ENCODE data around the gene COL8A1.

The COL8A1 gene

DNA sequence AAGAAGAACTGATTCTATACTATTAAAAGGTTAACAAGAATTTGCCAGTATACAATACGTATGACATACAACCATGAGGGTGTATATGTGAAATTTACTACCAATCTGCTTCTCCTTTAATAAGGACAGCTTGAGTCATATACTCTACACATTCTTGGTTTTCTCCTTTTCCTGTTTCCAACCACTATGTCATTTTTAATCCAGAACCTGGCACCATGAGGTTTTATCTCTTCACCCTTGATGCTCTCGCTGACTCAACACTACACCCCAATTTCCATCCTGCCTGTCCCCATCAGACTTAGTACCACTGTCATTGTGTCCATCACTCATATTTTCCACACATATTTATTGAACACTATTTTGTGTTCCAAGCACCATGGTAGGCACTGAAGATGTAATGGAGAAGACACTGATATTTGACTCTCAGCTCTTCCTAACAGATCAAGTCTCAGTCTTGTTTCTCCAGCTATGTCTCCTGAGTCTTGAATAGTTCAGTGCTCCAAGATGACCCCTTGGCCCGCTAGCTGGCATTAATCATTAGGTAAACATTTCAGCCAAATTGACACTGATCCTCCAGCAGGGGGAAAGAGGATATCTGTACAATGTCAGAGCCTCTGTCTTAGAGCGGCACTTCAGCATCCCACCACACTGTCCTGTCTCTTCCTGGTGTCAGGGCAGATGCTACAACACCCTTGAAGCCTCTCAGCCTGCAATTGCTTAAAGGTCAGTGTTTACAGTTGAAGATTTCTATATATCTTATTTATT lies 11.2 kb upstream of the COL8A1 start:
- no peak for TF ChIP-seq ZNF274 (IDR thresholded peaks at IDR 0.05; ENCODE audit: low read depth, low read length)
- H3K4me3 ChIP-seq (ENCODE audit: low read length): no peak overlapping the region

DNA sequence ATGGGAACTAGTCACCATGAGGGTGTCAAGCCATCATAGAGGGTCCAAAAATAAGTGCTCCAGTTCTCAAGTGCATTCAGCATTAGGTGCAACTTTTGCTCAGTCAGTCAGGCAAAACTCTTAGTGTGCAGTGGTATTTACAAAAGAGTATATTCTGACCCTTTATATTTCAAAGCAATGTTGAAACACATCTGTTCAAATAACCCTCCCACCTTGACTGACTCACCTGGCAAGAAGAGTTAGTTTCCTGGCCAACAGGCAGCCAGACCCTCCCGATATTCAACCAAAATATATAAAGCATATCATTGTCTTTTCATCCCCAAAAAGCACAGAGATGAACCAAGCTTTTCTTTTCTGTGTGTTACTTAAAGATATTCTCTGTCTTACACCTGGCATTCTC lies 7.6 kb upstream of the COL8A1 start:
- no peak overlapping the region for H3K4me3 ChIP-seq (ENCODE audit: low read length)
- TF ChIP-seq ZNF274 (IDR thresholded peaks at IDR 0.05; ENCODE audit: low read depth, low read length): no peak

DNA sequence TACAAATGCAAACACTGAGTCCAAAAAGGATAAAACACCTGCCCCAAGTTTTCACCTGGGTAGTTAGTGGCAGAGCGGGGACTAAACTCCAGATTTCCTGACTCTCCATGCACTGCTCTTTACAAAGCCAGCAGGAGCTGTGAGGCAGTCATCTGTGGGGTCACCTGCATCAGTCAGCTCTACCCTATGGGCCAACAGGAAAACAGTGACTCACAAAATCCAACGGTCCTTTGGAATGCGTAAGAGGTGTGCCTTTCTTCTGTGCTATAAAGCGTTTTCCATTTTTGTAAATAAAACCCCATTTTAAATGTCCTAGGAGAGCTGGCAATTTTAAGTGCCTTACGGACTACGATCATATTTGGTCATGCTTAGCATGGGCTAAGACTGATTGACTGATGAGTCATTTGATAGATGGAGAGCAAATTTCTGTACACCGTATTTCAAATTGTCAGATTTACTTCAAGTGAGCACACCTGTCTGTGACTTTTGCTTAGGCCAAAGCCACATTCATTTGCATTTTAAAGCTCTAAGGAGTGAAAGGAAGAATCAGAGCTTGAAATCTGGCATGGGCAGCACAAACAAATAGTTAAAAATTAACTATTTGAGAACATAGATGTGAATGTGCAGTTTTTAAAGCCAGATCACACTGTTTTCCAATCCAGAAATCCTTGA lies 4.4 kb upstream of the COL8A1 start:
- H3K4me3 ChIP-seq (ENCODE audit: low read length): no peak overlapping the region
- TF ChIP-seq ZNF274 (IDR thresholded peaks at IDR 0.05; ENCODE audit: low read depth, low read length): no peak

DNA sequence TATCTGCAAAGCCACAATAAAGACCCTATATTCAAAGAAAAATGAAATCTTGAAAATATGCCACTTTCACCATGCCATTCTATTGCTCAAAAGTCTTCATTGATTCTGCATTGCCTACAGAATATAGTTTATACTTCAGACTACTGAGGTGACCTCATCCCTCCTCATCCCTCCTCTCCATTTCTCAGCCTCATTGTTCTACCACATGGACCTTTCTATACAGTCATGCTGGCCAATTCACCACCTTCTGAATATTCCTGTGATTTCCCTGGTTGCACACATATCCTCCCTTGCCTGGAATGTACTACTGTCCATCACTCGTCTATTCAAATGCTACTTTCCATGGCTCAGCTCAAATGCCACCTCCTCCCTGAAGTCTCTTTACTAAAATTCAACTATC lies 3.5 kb upstream of the COL8A1 start:
- no peak for TF ChIP-seq ZNF274 (IDR thresholded peaks at IDR 0.05; ENCODE audit: low read depth, low read length)
- H3K4me3 ChIP-seq (ENCODE audit: low read length): no peak overlapping the region

DNA sequence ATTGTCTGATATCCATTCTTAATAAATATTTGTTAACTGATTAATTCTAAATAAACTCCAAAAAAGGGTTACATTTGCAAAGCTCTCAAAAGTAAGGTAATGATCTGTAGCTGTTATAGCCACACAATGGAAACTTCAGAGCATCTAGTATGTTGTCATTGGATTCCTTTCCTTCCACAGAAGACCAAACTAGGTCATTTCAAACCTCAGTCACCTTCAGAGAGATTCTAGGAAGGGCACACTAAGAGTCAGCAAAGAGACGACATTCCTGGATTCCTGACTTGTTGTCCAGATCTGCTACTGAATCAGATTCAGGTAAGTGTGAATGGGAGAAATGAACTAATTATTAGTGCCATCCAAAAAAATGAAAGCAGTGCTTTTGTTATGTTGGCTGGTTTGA lies 3.0 kb upstream of the COL8A1 start:
- H3K4me3 ChIP-seq (ENCODE audit: low read length): no peak overlapping the region
- TF ChIP-seq ZNF274 (IDR thresholded peaks at IDR 0.05; ENCODE audit: low read depth, low read length): no peak

DNA sequence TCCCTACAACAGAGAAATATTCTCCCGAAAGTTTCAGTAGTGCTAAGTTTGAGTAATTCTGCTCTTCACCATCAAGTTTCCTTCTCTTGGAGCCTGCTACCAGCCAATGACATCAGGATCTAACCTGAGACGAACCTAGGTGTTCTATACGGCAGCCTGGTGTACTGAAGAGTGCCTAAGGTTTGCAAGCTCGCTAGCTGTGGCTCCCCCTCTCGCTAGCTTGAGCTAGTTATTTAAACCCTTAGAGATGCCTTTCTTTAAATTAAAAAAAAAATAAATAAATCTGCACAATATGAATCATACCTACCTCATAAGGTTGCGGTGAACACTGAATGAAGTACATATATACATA lies 1.4 kb upstream of the COL8A1 start:
- TF ChIP-seq ZNF274 (IDR thresholded peaks at IDR 0.05; ENCODE audit: low read depth, low read length): no peak
- no peak overlapping the region for H3K4me3 ChIP-seq (ENCODE audit: low read length)

DNA sequence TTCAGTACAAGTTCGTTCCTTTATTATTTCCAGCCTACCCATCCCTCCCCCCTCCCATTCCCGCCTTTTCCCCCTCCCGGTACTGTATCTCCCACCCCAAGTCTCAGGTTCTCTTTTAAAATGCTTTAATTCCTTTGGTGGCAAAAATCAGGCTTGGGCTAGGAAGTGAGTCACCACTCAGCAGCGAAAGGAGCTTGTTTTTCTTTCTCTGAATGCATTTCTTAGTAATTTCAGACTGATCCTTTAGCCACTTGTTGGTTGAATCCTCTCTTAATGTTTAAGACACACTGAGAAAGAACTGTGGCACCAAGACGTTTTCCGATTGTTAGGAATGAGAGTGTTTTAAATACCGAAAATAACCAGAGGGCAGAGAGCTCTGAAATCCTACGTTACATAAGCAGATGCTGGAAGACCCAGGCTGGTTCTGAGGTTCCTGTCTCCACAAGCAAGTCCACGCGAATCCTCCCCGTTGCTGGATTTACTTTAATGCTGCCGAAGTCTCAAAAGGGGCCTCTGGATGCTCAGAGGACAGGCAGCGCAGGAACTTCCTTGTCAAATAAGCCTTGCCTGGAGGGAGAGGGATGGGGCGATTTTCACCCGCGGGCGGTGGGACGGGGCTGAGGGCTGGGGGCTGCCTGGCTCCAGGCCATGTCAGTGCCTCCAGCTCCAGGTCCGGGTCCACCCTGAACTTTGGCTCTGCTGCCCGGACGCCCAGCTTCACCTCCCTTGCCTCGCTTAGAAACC lies 854 bp upstream of the COL8A1 start:
- peak overlapping the region; percentile 9; the same call in 1 of the 2 replicates for H3K4me3 ChIP-seq (ENCODE audit: low read length)
- no peak for TF ChIP-seq ZNF274 (IDR thresholded peaks at IDR 0.05; ENCODE audit: low read depth, low read length)

DNA sequence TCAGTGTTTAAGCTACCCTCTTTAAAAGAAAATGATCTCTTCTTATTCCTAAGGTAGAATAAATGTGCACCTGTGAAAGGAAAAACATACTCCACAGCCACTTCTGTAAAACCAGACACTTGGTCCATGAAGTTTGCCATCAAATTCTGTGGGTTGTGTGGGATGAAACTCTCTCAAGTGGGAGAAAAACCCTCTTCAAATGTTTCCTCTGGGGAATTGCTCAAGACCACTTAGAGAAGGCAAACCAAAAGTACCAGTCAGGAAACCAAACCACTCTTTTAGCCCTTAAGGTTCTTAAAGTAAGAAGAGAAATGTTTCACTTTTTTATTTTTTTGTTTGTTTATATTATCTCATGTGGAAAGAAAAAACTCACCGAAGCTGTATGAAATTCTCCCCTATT lies 1.2 kb downstream of the COL8A1 start:
- no peak overlapping the region for H3K4me3 ChIP-seq (ENCODE audit: low read length)

DNA sequence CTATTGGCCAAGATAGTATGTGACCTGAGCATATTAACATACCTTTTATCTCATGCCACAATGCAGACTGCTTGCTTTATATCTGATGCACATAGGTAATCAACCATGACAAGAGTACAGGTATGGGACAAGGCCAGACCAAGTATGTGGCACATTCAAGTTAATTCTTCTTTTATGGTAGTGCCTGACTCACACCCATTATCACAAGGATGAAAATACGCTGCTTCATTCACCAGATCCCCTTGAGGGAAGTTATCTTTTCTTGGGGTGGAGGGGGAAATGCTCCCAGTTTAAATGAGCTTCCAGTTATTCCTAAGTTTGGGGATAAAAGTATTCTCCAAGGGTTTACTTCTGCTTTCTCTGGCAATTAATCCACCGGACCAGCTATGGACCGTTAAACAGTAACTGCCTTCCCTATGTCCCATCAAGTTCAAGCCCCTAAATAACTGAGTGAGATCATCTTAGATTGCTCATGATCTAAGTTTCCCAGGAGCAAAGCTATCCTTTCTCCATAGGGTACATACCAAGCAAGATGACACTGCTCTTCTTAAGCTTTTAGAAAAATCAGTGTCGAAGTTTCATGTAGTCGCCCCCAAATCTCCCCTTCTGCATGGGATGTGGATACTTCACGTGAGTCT lies 1.9 kb downstream of the COL8A1 start:
- TF ChIP-seq ZNF274 (IDR thresholded peaks at IDR 0.05; ENCODE audit: low read depth, low read length): no peak
- no peak overlapping the region for H3K4me3 ChIP-seq (ENCODE audit: low read length)

More for the DNA sequence above, 1.2 kb downstream of the COL8A1 start:
- no peak for TF ChIP-seq ZNF274 (IDR thresholded peaks at IDR 0.05; ENCODE audit: low read depth, low read length)

DNA sequence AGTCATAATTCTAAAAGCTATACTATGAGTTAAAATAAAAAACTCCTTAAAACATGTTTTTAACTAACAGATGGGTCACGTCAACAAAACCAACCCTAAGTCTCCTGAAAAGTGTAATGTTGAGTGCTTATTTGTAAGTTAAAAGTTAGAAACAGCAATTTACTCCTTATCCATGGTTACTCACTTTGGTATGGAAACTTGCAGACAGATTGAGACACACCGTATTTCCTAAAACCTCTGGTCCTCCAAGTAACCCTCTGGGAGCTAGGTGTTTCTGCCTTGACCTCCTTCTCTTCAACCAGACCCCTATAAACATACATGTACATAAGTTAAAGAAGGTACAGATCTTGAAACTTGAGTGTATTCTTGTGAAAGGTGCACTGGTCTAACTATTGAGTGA lies 3.1 kb downstream of the COL8A1 start:
- TF ChIP-seq ZNF274 (IDR thresholded peaks at IDR 0.05; ENCODE audit: low read depth, low read length): no peak
- no peak overlapping the region for H3K4me3 ChIP-seq (ENCODE audit: low read length)

DNA sequence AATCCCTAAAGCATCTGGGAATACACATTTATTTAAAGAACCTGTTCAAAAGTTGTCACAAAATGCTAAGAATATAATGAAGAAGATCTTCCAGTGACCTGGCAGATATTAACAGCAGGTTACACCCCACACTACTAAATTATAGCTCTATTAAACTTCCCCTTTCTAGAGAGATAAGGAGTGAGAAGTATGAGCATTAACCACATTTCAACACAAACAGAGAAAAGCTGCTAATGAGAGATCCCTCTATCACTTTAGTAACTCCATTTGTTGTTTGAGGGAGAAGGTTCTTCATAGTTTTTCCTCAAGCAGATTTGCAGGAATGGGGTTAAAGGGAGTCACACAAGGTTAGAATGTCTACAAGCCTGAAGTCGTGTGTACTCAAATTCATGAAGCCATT lies 3.6 kb downstream of the COL8A1 start:
- H3K4me3 ChIP-seq (ENCODE audit: low read length): no peak overlapping the region

DNA sequence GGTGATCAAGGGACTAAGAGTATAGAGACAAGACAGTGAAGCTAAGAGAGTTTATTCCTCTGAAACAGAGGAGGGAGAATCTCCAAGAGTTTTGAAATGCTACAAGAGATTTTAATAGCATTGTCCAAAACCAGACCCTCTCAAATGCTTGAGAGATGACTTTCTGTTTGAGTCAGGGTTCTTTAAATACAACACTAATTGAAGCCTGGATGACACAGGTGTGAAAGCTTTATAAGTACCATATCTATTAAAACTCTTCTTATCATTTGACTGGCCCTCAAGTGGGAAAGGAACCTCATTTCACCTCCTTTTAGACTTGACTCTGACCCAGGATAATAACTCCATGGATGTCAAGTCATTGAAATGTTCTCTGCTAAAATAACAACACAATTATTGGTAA lies 5.6 kb downstream of the COL8A1 start:
- no peak for TF ChIP-seq ZNF274 (IDR thresholded peaks at IDR 0.05; ENCODE audit: low read depth, low read length)
- H3K4me3 ChIP-seq (ENCODE audit: low read length): no peak overlapping the region

More for the DNA sequence above, 3.6 kb downstream of the COL8A1 start:
- TF ChIP-seq ZNF274 (IDR thresholded peaks at IDR 0.05; ENCODE audit: low read depth, low read length): no peak

DNA sequence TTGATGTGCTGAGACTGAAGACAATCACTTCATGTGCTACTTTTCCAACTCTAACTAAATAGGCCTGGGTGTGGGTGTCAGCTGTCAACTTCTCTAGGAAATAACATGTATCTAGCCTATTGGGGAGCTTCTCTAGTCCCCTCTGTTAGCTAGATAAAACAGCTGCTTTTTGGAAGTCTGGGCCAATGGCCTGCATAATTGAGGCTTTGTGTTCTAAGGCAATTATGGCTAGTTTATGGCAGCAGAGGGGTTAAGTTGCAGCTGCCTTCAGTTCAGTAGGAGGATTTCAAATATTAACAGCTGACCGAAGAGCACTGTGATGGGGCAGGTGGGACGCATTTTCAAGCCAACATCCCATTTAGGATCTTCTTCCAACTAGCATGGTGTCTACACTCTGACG lies 6.4 kb downstream of the COL8A1 start:
- no peak for TF ChIP-seq ZNF274 (IDR thresholded peaks at IDR 0.05; ENCODE audit: low read depth, low read length)
- H3K4me3 ChIP-seq (ENCODE audit: low read length): no peak overlapping the region

DNA sequence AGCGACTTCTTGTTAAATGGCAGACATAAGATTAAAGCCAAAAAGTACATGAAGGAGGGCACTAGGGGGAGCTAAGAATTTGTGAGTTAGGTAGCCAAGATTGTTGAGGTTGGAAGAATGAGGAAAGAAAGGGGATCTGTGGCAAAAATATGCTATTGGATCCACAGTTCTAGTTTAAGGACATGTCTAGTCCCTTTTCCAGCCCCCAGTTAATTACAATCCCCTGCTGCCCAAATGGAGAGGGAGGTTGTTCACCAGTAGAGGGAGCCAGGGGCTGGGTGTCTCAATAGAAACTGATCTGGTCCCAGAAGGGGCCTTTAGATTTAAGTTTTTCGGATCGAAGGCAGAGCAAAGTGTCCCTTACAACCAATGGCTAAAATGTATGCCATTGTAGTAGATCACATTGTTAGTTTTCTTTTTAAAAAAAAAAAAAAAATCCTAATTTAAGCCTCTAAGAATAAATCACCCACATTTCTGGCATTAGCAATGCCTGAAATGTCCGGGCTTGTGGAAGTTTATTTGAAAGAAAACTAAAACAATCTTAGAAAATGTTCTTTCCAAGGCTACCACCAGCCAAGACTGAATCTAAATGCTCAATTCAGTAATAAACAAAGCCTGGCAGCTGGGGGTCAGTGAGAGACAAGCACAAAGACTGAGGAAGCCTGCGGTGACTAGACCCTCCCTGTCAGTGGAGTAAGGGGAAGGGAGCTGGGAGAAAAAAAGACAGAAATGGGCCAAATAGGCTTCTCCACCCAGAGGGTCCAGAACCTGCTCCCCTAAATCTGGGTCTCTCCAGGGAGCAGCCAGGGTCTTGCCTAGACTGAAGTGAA lies 7.1 kb downstream of the COL8A1 start:
- H3K4me3 ChIP-seq (ENCODE audit: low read length): no peak overlapping the region
- no peak for TF ChIP-seq ZNF274 (IDR thresholded peaks at IDR 0.05; ENCODE audit: low read depth, low read length)

Measured in GM08714 (cell line).